ENCODE data around the gene NECTIN2.
"Not testable (repeated sequence)": the region's sequence is repeated elsewhere in the genome, so short reads cannot be mapped to it uniquely, and the experiment has no call there.

Gene NECTIN2

DNA sequence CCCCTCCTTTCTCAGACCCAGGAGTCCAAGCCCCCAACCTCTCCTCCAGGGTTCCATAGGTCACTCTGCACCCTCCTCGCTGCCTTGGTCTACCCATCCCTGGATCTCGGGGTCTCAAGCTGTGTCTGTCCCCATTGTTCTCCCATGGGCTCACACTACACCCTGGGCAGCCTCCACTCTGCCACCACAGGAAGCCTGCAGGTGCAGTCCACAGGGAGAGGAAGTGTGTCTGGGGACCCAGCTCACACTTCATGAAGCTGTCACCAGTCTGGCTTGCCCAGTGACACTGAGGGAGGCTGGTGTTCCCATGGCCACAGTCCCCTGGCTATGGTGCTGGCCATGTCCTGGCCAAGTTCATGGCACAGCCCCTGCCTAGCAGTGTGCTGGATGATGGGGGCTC is 5.3 kb downstream of the NECTIN2 start:
- DNase-seq (ENCODE audit: low read depth), result no peak

DNA sequence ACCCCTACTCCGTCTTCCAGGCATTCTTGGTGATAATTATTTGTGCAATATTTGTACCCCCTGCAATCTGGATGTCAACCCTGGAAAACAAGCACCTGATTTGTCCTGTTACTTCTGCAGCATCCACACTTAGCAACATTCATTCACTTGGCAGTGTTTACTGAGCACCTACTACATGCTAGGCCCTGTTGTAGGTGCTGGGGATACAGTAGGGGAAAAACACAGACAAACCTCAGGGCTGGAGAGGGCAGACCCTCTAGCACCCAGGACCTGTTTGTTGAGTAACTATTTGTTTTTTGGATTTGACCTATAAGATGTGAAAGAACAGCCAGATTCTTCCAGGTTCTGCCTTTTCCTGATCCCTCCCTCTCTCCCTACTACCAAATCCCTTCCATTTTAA is 9.5 kb downstream of the NECTIN2 start:
- DNase-seq (ENCODE audit: low read depth), result no peak

DNA sequence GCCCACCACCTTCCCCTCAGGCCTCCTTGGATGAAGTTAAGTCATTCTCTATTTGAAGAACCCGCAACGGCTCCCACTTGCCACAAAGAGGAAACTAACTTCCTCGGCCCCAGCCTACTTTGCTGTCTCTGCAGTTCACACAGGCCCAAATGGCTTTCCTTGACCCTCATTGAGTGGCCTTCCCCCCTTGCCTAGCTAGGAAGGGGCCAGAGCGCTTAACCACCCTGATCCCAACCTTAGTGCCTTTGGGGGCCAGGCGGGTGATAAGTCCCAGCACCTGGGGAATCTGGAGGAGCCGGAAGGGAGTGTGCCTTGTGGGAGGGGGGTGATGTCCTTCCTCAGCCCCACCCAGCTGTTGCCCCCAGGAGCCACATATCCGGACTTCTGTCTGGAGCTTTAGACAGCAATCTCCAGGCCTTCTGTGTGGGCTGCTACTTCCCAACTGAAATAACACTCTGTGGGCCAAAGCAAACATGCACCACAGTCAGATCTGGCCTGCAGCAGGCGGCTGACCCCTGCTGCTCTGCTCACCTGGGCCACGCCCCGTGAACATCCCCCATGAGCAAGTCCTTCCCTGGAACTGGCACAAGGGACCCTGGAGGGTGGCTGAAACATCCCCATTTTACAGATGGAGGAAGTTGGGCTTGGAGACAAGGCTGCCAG is 10.5 kb downstream of the NECTIN2 start:
- no peak for DNase-seq (ENCODE audit: low read depth)

DNA sequence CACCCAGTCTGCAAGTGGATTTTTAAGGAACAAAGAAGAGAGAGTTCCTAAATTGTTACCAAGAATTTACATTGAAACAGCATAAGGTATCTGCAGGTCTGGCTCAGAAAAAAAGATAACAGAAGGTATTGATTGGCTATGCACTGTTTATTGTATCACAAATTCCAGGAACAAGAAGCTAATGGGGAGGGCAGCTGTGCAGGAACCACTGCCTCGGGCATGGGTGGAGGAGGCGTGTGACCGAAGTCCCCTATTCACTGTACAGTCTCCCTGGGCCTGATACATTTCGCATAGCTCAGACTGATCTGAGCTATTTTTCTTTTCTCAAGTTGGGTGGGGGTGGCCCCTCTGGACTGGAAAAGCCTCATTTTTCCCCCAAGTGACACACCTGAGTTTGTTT is 11.7 kb downstream of the NECTIN2 start:
- no peak for DNase-seq (ENCODE audit: low read depth)

DNA sequence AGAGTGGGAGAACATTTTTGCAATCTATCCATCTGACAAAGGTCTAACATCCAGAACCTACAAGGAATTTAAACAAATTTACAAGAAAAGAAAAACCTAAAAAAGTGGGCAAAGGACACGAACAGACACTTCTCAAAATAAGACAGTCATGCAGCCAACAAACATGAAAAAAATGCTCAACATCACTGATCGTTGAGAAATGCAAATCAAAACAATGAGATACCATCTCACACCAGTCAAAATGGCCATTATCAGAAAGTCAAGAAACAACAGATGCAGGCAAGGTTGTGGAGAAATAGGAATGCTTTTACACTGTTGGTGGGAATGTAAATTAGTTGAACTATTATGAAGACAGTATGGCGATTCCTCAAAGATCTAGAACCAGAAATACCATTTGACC is 15.5 kb downstream of the NECTIN2 start:
- DNase-seq (ENCODE audit: low read depth), result not testable (repeated sequence)

DNA sequence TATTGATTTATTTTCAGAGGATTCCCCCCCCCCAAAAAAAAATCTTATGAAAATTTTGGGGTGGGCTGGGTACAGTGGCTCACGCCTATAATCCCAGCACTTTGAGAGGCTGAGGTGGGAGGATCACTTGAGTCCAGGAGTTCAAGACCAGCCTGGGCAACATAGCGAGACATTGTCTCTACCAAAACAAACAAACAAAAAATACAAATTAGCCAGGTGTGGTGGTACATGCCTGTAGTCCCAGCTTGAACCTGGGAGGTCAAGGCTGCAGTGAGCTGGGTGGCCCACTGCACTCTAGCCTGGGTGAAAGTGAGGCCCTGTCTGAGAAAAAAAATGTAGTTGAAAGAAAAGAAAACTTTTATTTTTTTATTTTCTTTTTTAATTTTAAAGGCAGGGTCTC is 17.9 kb downstream of the NECTIN2 start:
- no peak for DNase-seq (ENCODE audit: low read depth)

DNA sequence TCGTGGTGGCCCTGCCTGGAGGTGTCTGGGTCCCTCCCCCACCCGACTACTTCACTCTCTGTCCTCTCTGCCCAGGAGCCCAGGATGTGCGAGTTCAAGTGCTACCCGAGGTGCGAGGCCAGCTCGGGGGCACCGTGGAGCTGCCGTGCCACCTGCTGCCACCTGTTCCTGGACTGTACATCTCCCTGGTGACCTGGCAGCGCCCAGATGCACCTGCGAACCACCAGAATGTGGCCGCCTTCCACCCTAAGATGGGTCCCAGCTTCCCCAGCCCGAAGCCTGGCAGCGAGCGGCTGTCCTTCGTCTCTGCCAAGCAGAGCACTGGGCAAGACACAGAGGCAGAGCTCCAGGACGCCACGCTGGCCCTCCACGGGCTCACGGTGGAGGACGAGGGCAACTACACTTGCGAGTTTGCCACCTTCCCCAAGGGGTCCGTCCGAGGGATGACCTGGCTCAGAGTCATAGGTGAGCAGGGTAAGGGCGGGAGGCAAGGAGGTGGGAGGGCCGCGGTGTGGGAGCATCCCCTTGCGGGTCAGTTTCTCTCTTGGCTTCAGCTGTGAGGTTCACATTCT is 19.2 kb downstream of the NECTIN2 start:
- no peak for DNase-seq (ENCODE audit: low read depth)

DNA sequence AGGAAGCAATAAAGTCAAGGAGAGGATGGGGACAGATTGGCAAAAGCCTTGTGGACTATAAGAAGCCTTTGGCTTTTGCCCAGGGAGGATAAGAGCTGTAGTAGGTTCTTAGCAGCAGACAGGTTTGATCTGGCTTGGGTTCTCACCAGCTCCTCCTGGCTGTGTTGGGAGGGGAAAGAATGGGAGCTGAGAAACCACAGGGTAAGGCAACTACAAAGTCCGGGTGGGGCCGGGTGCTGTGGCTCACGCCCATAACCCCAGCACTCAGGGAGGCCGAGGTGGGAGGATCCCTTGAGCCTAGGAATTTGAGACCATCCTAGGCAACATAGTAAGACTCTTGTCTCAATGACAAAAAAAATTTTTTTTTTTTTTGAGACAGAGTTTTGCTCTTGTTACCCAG is 20.6 kb downstream of the NECTIN2 start:
- no peak for DNase-seq (ENCODE audit: low read depth)

DNA sequence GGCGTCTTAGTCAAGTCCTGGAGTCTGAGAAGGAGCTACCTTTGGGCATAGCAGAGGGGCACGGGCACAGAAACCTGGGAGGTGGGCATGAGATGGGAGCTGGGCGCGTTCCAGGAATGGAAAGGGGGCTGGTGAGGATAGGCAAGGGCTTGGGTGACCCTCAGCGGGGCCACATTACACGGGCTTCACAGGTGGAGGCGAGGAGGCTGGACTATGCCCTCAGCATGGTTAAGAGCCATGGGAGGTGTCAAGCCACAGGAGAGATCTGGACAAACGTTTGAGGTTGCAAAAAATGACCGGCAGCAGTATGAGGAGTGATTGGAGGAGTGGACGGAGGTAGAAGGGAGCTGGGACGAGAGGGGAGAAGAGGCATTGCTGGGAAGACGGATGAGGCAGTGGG is 21.5 kb downstream of the NECTIN2 start:
- no peak for DNase-seq (ENCODE audit: low read depth)

DNA sequence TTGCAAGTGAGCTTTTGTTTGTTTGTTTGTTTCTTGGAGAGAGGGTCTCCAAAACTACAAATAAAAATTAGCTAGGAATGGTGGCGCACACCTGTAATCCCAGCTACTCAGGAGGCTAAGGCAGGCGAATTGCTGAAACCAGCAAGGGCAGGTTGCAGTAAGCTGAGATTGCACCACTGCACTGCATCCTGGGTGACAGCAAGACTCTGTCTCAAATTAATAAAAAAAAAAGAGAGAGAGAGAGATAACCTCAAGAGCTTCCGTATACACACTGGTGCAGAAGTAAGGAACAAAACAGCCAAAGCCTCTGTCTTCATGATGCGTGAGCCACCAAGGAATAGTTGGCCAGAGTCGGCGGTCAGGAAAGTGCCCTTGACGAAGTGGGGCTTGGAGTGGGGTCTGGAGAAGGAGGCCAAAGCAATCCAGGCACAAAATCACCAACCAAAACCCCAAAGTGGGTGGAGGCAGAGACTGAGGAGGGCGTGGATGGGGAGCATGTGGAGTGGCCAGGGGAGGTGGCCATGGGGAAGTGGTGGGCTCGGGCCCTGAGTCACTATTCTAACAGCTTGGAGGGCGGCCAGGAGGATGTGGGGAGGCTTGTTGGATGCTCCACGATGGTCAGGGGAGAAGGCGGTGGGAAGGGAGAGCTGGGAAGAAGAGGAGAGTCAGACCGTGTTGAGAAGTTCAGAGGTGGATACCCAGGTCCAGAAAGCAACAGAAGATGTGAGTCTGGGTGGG is 23.8 kb downstream of the NECTIN2 start:
- DNase-seq (ENCODE audit: low read depth), result no peak

DNA sequence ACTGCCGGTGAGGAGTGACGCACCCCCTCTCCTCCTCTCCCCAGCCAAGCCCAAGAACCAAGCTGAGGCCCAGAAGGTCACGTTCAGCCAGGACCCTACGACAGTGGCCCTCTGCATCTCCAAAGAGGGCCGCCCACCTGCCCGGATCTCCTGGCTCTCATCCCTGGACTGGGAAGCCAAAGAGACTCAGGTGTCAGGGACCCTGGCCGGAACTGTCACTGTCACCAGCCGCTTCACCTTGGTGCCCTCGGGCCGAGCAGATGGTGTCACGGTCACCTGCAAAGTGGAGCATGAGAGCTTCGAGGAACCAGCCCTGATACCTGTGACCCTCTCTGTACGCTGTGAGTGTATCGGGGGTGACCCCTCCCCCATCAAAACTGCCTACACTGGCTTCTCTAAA is 25.7 kb downstream of the NECTIN2 start:
- DNase-seq (ENCODE audit: low read depth), result no peak

DNA sequence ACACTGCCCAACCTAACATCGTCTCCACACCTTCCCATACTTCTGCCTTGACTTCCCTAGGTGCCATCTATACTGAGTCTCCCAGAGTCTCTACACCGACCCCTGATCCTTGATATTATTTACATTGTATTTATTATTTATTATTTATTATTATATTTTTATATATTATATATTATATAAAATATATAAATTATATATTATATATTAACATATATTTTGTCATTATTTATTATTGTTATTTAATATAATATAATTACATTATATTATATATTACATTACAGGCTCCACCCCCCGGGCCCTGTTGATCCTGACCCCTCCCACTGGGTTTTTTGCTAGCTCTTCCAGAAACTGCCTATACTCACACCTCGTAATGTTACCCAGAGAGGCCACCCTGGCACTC is 26.6 kb downstream of the NECTIN2 start:
- no peak for DNase-seq (ENCODE audit: low read depth)

DNA sequence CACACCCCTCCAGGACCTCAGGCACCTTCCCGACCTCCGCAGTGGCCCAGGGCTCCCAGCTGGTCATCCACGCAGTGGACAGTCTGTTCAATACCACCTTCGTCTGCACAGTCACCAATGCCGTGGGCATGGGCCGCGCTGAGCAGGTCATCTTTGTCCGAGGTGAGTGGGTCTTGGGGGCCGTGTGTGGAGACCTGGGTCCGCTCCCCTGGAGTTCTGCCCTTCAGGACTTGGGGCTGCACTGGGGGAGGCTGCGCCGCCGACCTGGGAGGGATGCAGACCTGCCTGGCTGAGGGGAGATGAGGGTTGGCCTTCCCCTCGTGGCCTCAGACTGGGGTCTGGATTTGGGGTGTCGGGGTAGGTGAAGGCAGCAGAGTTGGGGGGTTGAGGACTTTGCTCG is 28.2 kb downstream of the NECTIN2 start:
- DNase-seq (ENCODE audit: low read depth), result no peak

DNA sequence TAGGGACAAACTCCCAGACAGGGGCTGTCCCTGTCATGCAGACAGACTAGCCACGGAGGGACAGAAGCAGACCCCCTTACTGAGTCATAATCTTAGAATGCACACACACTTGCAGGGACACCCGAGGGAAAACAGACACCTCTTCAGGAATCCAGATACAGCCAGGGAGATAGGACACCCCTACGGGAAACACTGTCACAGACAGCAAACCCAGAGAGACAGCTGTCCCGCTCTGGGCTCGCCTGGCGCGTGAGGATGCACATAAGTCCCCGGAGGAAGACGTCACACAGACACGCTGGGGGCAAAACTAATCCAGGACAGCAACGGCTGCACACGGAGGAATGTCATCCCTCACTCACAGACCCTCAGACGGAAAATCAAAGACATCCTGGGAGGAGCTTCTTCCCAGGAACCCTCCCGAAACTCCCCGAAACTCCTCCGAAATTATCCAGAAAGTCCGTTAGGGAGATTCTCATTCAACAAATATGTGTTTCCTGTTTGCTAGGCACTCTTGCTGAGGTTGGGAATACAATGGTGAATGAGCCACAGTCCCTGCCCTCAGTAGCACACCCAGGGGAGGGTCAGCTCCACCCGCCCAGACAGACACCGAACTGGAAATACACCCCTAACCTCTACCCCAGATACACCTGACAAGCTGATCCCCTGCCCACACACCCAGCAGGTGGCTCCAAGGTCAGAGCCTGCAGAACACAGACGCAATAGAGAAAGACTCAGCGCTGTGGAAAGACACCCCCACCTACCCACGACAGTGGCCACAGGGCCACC is 29.8 kb downstream of the NECTIN2 start:
- DNase-seq (ENCODE audit: low read depth), result no peak

DNA sequence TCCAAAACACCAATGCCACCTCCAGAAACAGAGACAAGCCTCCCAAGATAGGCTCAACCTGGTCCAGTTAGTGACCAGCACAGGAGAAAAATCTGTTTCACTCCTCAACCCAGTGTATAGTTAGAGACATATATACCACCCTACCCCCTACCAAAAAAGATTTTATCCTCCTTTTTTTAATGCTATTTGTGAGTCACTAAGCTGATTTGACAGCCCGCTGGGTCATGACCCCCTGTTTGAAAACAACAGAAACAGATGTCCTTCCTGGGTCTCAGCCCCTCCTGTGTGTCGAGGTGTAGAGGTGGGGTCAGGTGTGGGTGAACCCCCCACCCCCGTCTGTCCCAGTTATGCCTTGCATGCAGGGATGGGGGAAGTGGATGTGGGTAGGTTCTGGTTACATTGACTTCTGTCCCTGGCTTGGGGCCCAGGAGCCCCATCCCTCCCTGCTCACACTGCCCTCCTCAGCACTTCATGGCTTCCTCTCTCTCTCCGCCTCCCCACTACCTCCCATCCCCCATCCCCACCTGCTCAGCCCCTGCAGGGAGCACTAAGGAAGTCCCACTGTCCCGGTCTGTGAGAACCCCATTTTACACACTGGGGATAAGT is 30.9 kb downstream of the NECTIN2 start:
- DNase-seq (ENCODE audit: low read depth), result no peak

DNA sequence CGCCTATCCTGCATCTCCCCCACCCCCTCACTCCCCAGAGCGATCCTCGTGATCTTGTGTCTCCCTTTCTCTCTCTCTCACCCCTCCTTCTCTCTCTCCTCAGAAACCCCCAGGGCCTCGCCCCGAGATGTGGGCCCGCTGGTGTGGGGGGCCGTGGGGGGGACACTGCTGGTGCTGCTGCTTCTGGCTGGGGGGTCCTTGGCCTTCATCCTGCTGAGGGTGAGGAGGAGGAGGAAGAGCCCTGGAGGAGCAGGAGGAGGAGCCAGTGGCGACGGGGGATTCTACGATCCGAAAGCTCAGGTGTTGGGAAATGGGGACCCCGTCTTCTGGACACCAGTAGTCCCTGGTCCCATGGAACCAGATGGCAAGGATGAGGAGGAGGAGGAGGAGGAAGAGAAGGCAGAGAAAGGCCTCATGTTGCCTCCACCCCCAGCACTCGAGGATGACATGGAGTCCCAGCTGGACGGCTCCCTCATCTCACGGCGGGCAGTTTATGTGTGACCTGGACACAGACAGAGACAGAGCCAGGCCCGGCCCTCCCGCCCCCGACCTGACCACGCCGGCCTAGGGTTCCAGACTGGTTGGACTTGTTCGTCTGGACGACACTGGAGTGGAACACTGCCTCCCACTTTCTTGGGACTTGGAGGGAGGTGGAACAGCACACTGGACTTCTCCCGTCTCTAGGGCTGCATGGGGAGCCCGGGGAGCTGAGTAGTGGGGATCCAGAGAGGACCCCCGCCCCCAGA is 32.2 kb downstream of the NECTIN2 start:
- no peak for DNase-seq (ENCODE audit: low read depth)

DNA sequence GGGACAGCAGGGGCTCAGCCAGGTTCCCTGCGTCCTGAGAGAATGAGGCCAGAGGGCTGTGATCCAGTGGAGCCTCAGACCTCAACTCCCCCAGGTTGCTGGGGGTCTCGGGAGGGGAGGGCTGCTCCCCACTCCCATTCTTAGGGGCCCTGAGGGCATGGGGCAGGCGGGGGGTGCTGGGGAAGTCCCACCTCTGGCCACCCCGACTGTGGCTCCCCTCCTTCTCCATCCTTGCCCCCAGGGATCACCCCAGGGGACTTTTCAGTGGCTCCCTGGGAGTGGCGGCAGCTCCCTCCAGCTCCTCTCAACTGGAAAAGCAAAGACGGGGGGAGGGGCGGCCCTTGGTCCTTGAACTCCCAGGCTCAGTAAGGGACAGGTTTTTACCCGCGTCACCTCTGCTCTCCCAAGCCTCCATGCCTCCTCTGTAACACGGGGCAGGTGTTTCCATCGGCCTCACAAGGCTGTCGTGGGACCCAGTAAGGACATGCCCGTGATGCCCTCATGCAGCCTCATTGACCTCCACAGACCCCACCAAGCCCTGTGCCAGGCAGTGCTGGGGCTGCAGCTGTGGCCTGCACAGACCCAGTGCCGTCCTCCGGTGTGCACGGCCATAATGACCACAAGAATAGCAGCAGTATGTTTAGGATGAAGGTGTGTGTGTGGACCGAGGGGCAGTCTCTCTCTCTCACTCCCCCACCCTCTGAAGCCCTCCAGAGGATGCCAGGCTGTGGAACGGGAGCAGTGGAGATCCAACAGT is 33.4 kb downstream of the NECTIN2 start:
- DNase-seq (ENCODE audit: low read depth), result no peak

DNA sequence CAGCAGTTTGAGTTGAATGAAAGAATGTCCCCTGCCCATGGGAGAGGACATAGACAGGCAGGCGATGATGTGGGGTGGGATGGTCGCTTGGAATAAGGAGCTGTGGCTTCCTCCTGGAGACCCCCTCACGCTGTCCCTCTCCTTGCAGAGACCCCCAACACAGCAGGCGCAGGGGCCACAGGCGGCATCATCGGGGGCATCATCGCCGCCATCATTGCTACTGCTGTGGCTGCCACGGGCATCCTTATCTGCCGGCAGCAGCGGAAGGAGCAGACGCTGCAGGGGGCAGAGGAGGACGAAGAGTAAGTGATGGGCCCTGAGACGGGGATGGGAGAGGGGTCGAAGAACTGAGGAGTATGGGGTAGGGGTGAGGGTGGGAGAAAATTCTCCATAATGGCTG is 36.0 kb downstream of the NECTIN2 start:
- DNase-seq (ENCODE audit: low read depth), result no peak

DNA sequence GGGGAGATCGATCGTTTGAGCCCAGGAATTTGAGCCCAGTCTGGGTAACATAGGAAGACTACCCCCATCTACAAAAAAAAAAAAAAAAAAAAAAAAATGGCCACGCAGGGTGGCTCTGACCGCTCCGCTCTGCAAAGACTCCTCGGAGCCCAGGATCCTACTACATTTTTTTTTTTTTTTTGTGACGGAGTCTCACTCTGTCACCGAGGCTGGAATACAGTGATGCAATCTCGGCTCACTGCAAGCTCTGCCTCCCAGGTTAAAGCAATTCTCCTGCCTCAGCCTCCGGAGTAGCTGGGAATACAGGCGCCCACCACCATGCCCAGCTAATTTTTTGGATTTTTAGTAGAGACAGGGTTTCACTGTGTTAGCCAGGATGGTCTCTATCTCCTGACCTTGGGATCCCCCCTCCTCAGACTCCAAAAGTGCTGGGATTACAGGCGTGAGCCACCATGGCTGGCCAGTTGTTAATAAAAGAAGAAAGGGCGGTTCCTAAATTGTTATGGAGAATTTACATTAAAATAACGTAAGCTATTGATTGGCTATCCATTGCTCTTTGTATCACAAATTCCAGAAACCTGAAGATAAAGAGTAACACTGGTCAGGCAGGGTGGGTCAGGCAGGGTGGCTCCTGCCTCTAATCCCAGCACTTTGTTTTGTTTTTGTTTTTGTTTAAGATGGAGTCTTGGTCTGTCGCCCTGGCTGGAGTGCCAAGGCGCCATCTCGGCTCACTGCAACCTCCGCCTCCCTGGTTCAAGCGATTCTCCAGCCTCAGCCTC is 36.7 kb downstream of the NECTIN2 start:
- not testable (repeated sequence) for DNase-seq (ENCODE audit: low read depth)

DNA sequence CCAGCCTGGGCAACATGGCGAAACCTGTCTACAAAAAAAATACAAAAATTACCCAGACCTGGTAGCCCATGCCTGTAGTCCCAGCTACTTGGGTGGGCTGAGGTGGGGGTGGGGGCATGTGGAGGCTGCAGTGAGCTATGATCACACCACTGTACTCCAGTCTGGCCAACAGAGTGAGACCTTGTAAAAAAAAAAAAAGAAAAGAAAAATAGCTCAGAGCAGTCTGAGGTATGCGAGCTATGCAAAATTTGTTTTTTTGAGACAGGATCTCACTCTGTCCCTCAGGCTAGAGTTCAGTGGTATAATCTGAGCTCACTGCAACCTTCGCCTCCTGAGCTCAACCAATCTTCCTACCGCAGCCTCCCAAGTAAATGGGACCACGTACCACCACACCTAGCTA is 37.8 kb downstream of the NECTIN2 start:
- no peak for DNase-seq (ENCODE audit: low read depth)
